ENCODE results near the gene RPIA. TPM values are rescaled to one million over a fixed set of nuclear protein-coding genes. Genes with fewer than 3 reads are reported as not detected.
A peak's percentile ranks its signal among the peaks of the same experiment; 100 is the strongest.

The RPIA gene
- total and polyA plus RNA-seq, 5 donors from 2014 or later, result 24.2 to 51.9 (median 42.3) TPM

- H3K36me3 ChIP-seq (ENCODE audit: control insufficient read depth, insufficient read depth, low read length), result no peaks in the 10 kb centered on the region
- H3K27me3 ChIP-seq (ENCODE audit: control insufficient read depth, insufficient read depth, low read length), result no peaks in the 10 kb centered on the region
- H3K9me3 Mint-ChIP-seq, result peaks cover 0 to 6% (median 3%) of the 10 kb centered on the region in 7 donors
- no peak overlapping the region for H3K4me3 Mint-ChIP-seq
- H3K4me3 ChIP-seq (ENCODE audit: low read depth, low read length), result no peak overlapping the region
- H3K4me1 ChIP-seq (ENCODE audit: control insufficient read depth, insufficient read depth, low read length, poor library complexity, severe bottlenecking), result no peaks in the 10 kb centered on the region
- peaks cover 0 to 5% of the 10 kb centered on the region in 2 experiments for H3K9me3 ChIP-seq (ENCODE audit: control insufficient read depth in 2 of 2, low read length in 2 of 2)
- DNase-seq (no peak), ATAC-seq (ENCODE audit: low read depth in 2 of 2) (no peak)
- H3K27me3 Mint-ChIP-seq, result no peaks in the 10 kb centered on the region
- H3K4me1 Mint-ChIP-seq, result peaks cover 5 to 18% (median 11%) of the 10 kb centered on the region in 4 donors
- peaks cover 26% of the 10 kb centered on the region for H3K36me3 Mint-ChIP-seq
- H3K27ac ChIP-seq (ENCODE audit: insufficient read depth, low read length, poor library complexity, severe bottlenecking), result no peak overlapping the region
- no peak overlapping the region for H3K27ac Mint-ChIP-seq
Measured at GRCh38 chr2:88721268-88721667, 29.8 kb downstream of the RPIA start.

- Mint-ChIP-seq H3K36me3 (peaks cover 13% of the 10 kb centered on the region), H3K27ac (peak overlapping the region in 1 of 3 donors; percentile 10), H3K9me3 (peaks cover 0 to 3% (median 0%) of the 10 kb centered on the region in 7 donors), H3K27me3 (no peaks in the 10 kb centered on the region), H3K4me3 (no peak overlapping the region), H3K4me1 (peaks cover 5 to 28% (median 11%) of the 10 kb centered on the region in 4 donors)
- H3K27ac ChIP-seq (ENCODE audit: insufficient read depth, low read length, poor library complexity, severe bottlenecking), result no peak overlapping the region
- DNase-seq, result no peak
- no peak overlapping the region for H3K4me3 ChIP-seq (ENCODE audit: low read depth, low read length)
- no peaks in the 10 kb centered on the region for H3K27me3 ChIP-seq (ENCODE audit: control insufficient read depth, insufficient read depth, low read length)
- ATAC-seq (ENCODE audit: low read depth in 2 of 2), result no peak
- no peaks in the 10 kb centered on the region for H3K4me1 ChIP-seq (ENCODE audit: control insufficient read depth, insufficient read depth, low read length, poor library complexity, severe bottlenecking)
- peaks cover 4% of the 10 kb centered on the region for H3K36me3 ChIP-seq (ENCODE audit: control insufficient read depth, insufficient read depth, low read length)
- no peaks in the 10 kb centered on the region for H3K9me3 ChIP-seq (ENCODE audit: control insufficient read depth in 2 of 2, low read length in 2 of 2)
Measured at GRCh38 chr2:88724643-88725332, 33.3 kb downstream of the RPIA start.

- no peaks in the 10 kb centered on the region for H3K4me1 ChIP-seq (ENCODE audit: control insufficient read depth, insufficient read depth, low read length, poor library complexity, severe bottlenecking)
- H3K9me3 ChIP-seq (ENCODE audit: control insufficient read depth in 2 of 2, low read length in 2 of 2), result no peaks in the 10 kb centered on the region
- peaks cover 7% of the 10 kb centered on the region for H3K36me3 ChIP-seq (ENCODE audit: control insufficient read depth, insufficient read depth, low read length)
- no peaks in the 10 kb centered on the region for H3K9me3 Mint-ChIP-seq
- H3K4me1 Mint-ChIP-seq, result peaks cover 0 to 22% (median 6%) of the 10 kb centered on the region in 4 donors
- no peak overlapping the region for H3K4me3 Mint-ChIP-seq
- no peak overlapping the region for H3K4me3 ChIP-seq (ENCODE audit: low read depth, low read length)
- ATAC-seq (ENCODE audit: low read depth in 2 of 2), result no peak
- H3K36me3 Mint-ChIP-seq, result peaks cover 17% of the 10 kb centered on the region
- no peaks in the 10 kb centered on the region for H3K27me3 Mint-ChIP-seq
- H3K27ac Mint-ChIP-seq, result no peak overlapping the region
- H3K27ac ChIP-seq (ENCODE audit: insufficient read depth, low read length, poor library complexity, severe bottlenecking), result no peak overlapping the region
- DNase-seq, result no peak
- no peaks in the 10 kb centered on the region for H3K27me3 ChIP-seq (ENCODE audit: control insufficient read depth, insufficient read depth, low read length)
Measured at GRCh38 chr2:88729061-88729745, 37.7 kb downstream of the RPIA start.

- H3K27ac Mint-ChIP-seq, result peak overlapping the region; percentile 38 to 58 (median 57)
- peaks cover 0 to 9% (median 2%) of the 10 kb centered on the region in 4 donors for H3K4me1 Mint-ChIP-seq
- no peak for ATAC-seq (ENCODE audit: low read depth in 2 of 2)
- H3K36me3 ChIP-seq (ENCODE audit: control insufficient read depth, insufficient read depth, low read length), result peaks cover 39% of the 10 kb centered on the region
- H3K27me3 ChIP-seq (ENCODE audit: control insufficient read depth, insufficient read depth, low read length), result no peaks in the 10 kb centered on the region
- H3K27ac ChIP-seq (ENCODE audit: insufficient read depth, low read length, poor library complexity, severe bottlenecking), result no peak overlapping the region
- no peak overlapping the region for H3K4me3 ChIP-seq (ENCODE audit: low read depth, low read length)
- peaks cover 36% of the 10 kb centered on the region for H3K36me3 Mint-ChIP-seq
- no peak for DNase-seq
- H3K27me3 Mint-ChIP-seq, result no peaks in the 10 kb centered on the region
- no peaks in the 10 kb centered on the region for H3K4me1 ChIP-seq (ENCODE audit: control insufficient read depth, insufficient read depth, low read length, poor library complexity, severe bottlenecking)
- no peaks in the 10 kb centered on the region for H3K9me3 ChIP-seq (ENCODE audit: control insufficient read depth in 2 of 2, low read length in 2 of 2)
- H3K9me3 Mint-ChIP-seq, result no peaks in the 10 kb centered on the region
- peak overlapping the region in 1 of 4 donors; percentile 8 for H3K4me3 Mint-ChIP-seq
Measured at GRCh38 chr2:88733155-88733902, 41.9 kb downstream of the RPIA start.

GRCh38 chr2:88735133-88735532 is 43.7 kb downstream of the RPIA start:
- Histone ChIP-seq H3K9me3 (ENCODE audit: control insufficient read depth in 2 of 2, low read length in 2 of 2) (no peaks in the 10 kb centered on the region), H3K4me1 (ENCODE audit: control insufficient read depth, insufficient read depth, low read length, poor library complexity, severe bottlenecking) (no peaks in the 10 kb centered on the region), H3K27me3 (ENCODE audit: control insufficient read depth, insufficient read depth, low read length) (no peaks in the 10 kb centered on the region), H3K4me3 (ENCODE audit: low read depth, low read length) (no peak overlapping the region), H3K27ac (ENCODE audit: insufficient read depth, low read length, poor library complexity, severe bottlenecking) (no peak overlapping the region), H3K36me3 (ENCODE audit: control insufficient read depth, insufficient read depth, low read length) (peaks cover 37% of the 10 kb centered on the region)
- ATAC-seq (ENCODE audit: low read depth in 2 of 2) (no peak), DNase-seq (no peak)
- peak overlapping the region in 2 of 3 donors; percentile 17 to 67 for H3K27ac Mint-ChIP-seq
- peaks cover 42% of the 10 kb centered on the region for H3K36me3 Mint-ChIP-seq
- no peaks in the 10 kb centered on the region for H3K27me3 Mint-ChIP-seq
- H3K4me1 Mint-ChIP-seq, result peaks cover 0 to 8% (median 5%) of the 10 kb centered on the region in 4 donors
- no peaks in the 10 kb centered on the region for H3K9me3 Mint-ChIP-seq
- H3K4me3 Mint-ChIP-seq, result no peak overlapping the region

- Histone ChIP-seq H3K27me3 (ENCODE audit: control insufficient read depth, insufficient read depth, low read length) (no peaks in the 10 kb centered on the region), H3K9me3 (ENCODE audit: control insufficient read depth in 2 of 2, low read length in 2 of 2) (no peaks in the 10 kb centered on the region), H3K36me3 (ENCODE audit: control insufficient read depth, insufficient read depth, low read length) (peaks cover 37% of the 10 kb centered on the region), H3K4me3 (ENCODE audit: low read depth, low read length) (no peak overlapping the region), H3K27ac (ENCODE audit: insufficient read depth, low read length, poor library complexity, severe bottlenecking) (no peak overlapping the region), H3K4me1 (ENCODE audit: control insufficient read depth, insufficient read depth, low read length, poor library complexity, severe bottlenecking) (no peaks in the 10 kb centered on the region)
- peaks cover 46% of the 10 kb centered on the region for H3K36me3 Mint-ChIP-seq
- DNase-seq (peak in 1 of 3 donors; percentile 24), ATAC-seq (ENCODE audit: low read depth in 2 of 2) (no peak)
- no peaks in the 10 kb centered on the region for H3K9me3 Mint-ChIP-seq
- H3K4me1 Mint-ChIP-seq, result peaks cover 0 to 11% (median 7%) of the 10 kb centered on the region in 4 donors
- peak overlapping the region in 1 of 3 donors; percentile 67 for H3K27ac Mint-ChIP-seq
- no peak overlapping the region for H3K4me3 Mint-ChIP-seq
- H3K27me3 Mint-ChIP-seq, result no peaks in the 10 kb centered on the region
Measured at GRCh38 chr2:88735853-88736252, 44.4 kb downstream of the RPIA start.

GRCh38 chr2:88736437-88736836 is 45.0 kb downstream of the RPIA start:
- Mint-ChIP-seq H3K4me3 (no peak overlapping the region), H3K27me3 (no peaks in the 10 kb centered on the region), H3K27ac (peak overlapping the region in 2 of 3 donors; percentile 67 to 69), H3K4me1 (peaks cover 0 to 11% (median 9%) of the 10 kb centered on the region in 4 donors), H3K36me3 (peaks cover 51% of the 10 kb centered on the region), H3K9me3 (no peaks in the 10 kb centered on the region)
- DNase-seq, result no peak
- Histone ChIP-seq H3K9me3 (ENCODE audit: control insufficient read depth in 2 of 2, low read length in 2 of 2) (no peaks in the 10 kb centered on the region), H3K27me3 (ENCODE audit: control insufficient read depth, insufficient read depth, low read length) (no peaks in the 10 kb centered on the region), H3K4me1 (ENCODE audit: control insufficient read depth, insufficient read depth, low read length, poor library complexity, severe bottlenecking) (no peaks in the 10 kb centered on the region), H3K4me3 (ENCODE audit: low read depth, low read length) (no peak overlapping the region), H3K36me3 (ENCODE audit: control insufficient read depth, insufficient read depth, low read length) (peaks cover 42% of the 10 kb centered on the region), H3K27ac (ENCODE audit: insufficient read depth, low read length, poor library complexity, severe bottlenecking) (no peak overlapping the region)
- ATAC-seq (ENCODE audit: low read depth in 2 of 2), result no peak
